Left ventricle myocardium inferior (tissue), 1 donor: ENCODE data around the gene DCLK1. TPM values are rescaled to one million over a fixed set of nuclear protein-coding genes. Genes with fewer than 3 reads are reported as not detected.

Experiments used
- DNase-seq: peaks from one replicate; pipeline ENCODE4 v3.0.0-alpha.2; 2020
- H3K27ac ChIP-seq: fragments of 200-600 bp; replicated peaks from 2 replicates; pipeline ENCODE4 v1.8.0; 2021
- H3K27me3 ChIP-seq: fragments of 200-600 bp; 2 replicates; pipeline ENCODE4 v1.8.0; 2021; ENCODE audit warnings: low read depth
- H3K36me3 ChIP-seq: fragments of 200-600 bp; 2 replicates; pipeline ENCODE4 v1.8.0; 2021
- H3K4me1 ChIP-seq: fragments of 200-600 bp; 2 replicates; pipeline ENCODE4 v1.8.0; 2021
- H3K4me3 ChIP-seq: fragments of 200-600 bp; 2 replicates; pipeline ENCODE4 v1.8.0; 2021; ENCODE audit warnings: mild to moderate bottlenecking, moderate library complexity
- H3K9me3 ChIP-seq: fragments of 200-600 bp; replicated peaks from 2 replicates; pipeline ENCODE4 v1.8.0; 2021
- CTCF ChIP-seq: fragments of 200-600 bp; IDR thresholded peaks from 2 replicates; pipeline ENCODE4 v1.8.0; 2021; ENCODE audit warnings: antibody characterized with exemption, mild to moderate bottlenecking, borderline replicate concordance
- intact Hi-C: fragments of 100-400 bp; cut with micrococcal nuclease; formaldehyde crosslinking; loops from one replicate; pipeline ENCODE4 v1.11.0; 2022
- total RNA-seq: library from RNA; stranded (reverse); fragmentation: NEBNext Ultra II Directional; extraction: Animal tissue kit (Norgen Biotek cat#: 25700); gene quantifications from one replicate; pipeline ENCODE4 v1.2.1, GENCODE V29; 2021
- donor health status: DM: no; HTN: yes; CAD: no; lungs with severe emphysema.

DCLK1 gene
- total RNA-seq, 1 donor from 2014 or later = 8.4 TPM

- no peak overlapping the region for H3K4me3 ChIP-seq
- intact Hi-C loops = no loop called here
- TF ChIP-seq CTCF = no peak
- no peaks in the 10 kb centered on the region for H3K36me3 ChIP-seq
- H3K27ac ChIP-seq = no peak overlapping the region
- DNase-seq = no peak
- no peaks in the 10 kb centered on the region for H3K4me1 ChIP-seq
- H3K27me3 ChIP-seq = no peaks in the 10 kb centered on the region
- H3K9me3 ChIP-seq = no peaks in the 10 kb centered on the region
Observed at GRCh38 chr13:35760735-35761281, 370.4 kb downstream of the DCLK1 start.

GRCh38 chr13:35747594-35747993 lies 383.6 kb downstream of the DCLK1 start:
- H3K4me1 ChIP-seq = peaks cover 12% of the 10 kb centered on the region
- intact Hi-C loops = no loop called here
- no peaks in the 10 kb centered on the region for H3K27me3 ChIP-seq
- H3K27ac ChIP-seq = no peak overlapping the region
- H3K9me3 ChIP-seq = peaks cover 11% of the 10 kb centered on the region
- no peak for DNase-seq
- H3K36me3 ChIP-seq = no peaks in the 10 kb centered on the region
- no peak overlapping the region for H3K4me3 ChIP-seq
- TF ChIP-seq CTCF = no peak

- no peak overlapping the region for H3K27ac ChIP-seq
- H3K4me3 ChIP-seq = no peak overlapping the region
- no peaks in the 10 kb centered on the region for H3K36me3 ChIP-seq
- intact Hi-C loops = no loop called here
- H3K9me3 ChIP-seq = peaks cover 6% of the 10 kb centered on the region
- DNase-seq = no peak
- H3K27me3 ChIP-seq = no peaks in the 10 kb centered on the region
- peaks cover 12% of the 10 kb centered on the region for H3K4me1 ChIP-seq
- no peak for TF ChIP-seq CTCF
Observed at GRCh38 chr13:35744566-35745178, 386.5 kb downstream of the DCLK1 start.

DNA sequence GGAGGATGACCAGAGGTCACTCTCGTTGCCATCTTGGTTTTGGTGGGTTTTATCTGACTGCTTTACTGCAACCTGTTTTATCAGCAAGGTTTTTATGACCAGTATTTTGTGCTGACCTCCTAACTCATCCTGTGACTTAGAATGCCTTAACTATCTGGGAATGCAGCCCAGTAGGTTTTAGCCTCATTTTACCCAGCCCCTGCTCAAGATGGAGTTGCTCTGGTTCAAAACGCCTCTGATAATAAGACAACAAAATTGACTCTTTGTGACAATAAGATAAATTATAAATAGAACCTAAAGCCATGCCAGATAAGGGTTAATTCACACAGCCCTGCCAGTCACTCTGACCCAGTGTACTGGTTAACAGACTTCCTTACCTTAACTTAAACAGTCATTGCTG lies 387.0 kb downstream of the DCLK1 start:
- H3K36me3 ChIP-seq = no peaks in the 10 kb centered on the region

GRCh38 chr13:35743165-35743564 lies 388.0 kb downstream of the DCLK1 start:
- no peak overlapping the region for H3K4me3 ChIP-seq
- no peaks in the 10 kb centered on the region for H3K27me3 ChIP-seq
- H3K4me1 ChIP-seq = peaks cover 12% of the 10 kb centered on the region
- intact Hi-C loops = no loop called here
- no peaks in the 10 kb centered on the region for H3K36me3 ChIP-seq
- no peak overlapping the region for H3K27ac ChIP-seq
- no peaks in the 10 kb centered on the region for H3K9me3 ChIP-seq
- TF ChIP-seq CTCF = no peak
- no peak for DNase-seq

More for the DNA sequence above, 387.0 kb downstream of the DCLK1 start:
- DNase-seq = no peak
- no peak overlapping the region for H3K27ac ChIP-seq
- no peak for TF ChIP-seq CTCF
- H3K27me3 ChIP-seq = no peaks in the 10 kb centered on the region
- peaks cover 12% of the 10 kb centered on the region for H3K4me1 ChIP-seq
- peaks cover under 1% of the 10 kb centered on the region for H3K9me3 ChIP-seq
- intact Hi-C loops = no loop called here
- no peak overlapping the region for H3K4me3 ChIP-seq
